Sigmoid colon (tissue), 7 donors: ENCODE measurements around the gene RBM33. TPM values are rescaled to one million over a fixed set of nuclear protein-coding genes. Genes with fewer than 3 reads are reported as not detected.

Experiments
- DNase-seq: peaks from one replicate; pipeline ENCODE4 v3.0.0-alpha.2; 2019
- H3K27ac ChIP-seq, 4 donors: fragments of 200-600 bp; sonication (generic); one replicate each; pipeline ENCODE4 v1.5.1; 2016 to 2019; ENCODE audit warnings: mild to moderate bottlenecking in 1 of 4
- H3K27me3 ChIP-seq, 3 donors: fragments of 200-600 bp; sonication (generic); one replicate each; pipeline ENCODE4 v1.5.1; 2019; ENCODE audit warnings: mild to moderate bottlenecking in 1 of 3
- H3K36me3 ChIP-seq, 4 donors: fragments of 200-600 bp; sonication (generic); one replicate each; pipeline ENCODE4 v1.5.1; 2016 to 2019
- H3K4me1 ChIP-seq, 4 donors: fragments of 200-600 bp; sonication (generic); one replicate each; pipeline ENCODE4 v1.5.1; 2017 to 2019
- H3K4me3 ChIP-seq, 4 donors: fragments of 200-600 bp; sonication (generic); one replicate each; pipeline ENCODE4 v1.5.1; 2017 to 2019; ENCODE audit warnings: mild to moderate bottlenecking in 2 of 4, moderate library complexity in 1 of 4
- H3K9me3 ChIP-seq, 4 donors: fragments of 200-600 bp in 3 of 4; sonication (generic) in 3 of 4; one replicate each; pipeline versions ENCODE4 v1.5.1 to v1.6.1; 2013 to 2019
- CTCF ChIP-seq, 4 experiments: fragments of 450-650 bp in 3 of 4; fragments of 200-600 bp in 1 of 4; IDR thresholded peaks; one replicate each; pipeline ENCODE4 v1.5.1; 2016 to 2019; ENCODE audit warnings: antibody characterized with exemption in 4 of 4, mild to moderate bottlenecking in 3 of 4, moderate library complexity in 2 of 4
- EP300 ChIP-seq, 4 donors: sonication (generic); formaldehyde crosslinking; IDR thresholded peaks; one replicate each; pipeline ENCODE4 v1.6.1; 2017; ENCODE audit warnings: antibody characterized with exemption in 4 of 4
- POLR2A ChIP-seq, 2 donors: fragments of 450-650 bp; IDR thresholded peaks; one replicate each; pipeline ENCODE4 v1.6.1; 2016; ENCODE audit warnings: antibody characterized with exemption in 2 of 2, mild to moderate bottlenecking in 2 of 2, moderate library complexity in 2 of 2
- POLR2AphosphoS5 ChIP-seq, 4 donors: sonication (generic); formaldehyde crosslinking; IDR thresholded peaks; one replicate each; pipeline ENCODE4 v1.6.1; 2017; ENCODE audit warnings: antibody characterized with exemption in 4 of 4
- WGBS, 2 donors: extraction: QIAGEN DNeasy Blood & Tissue Kit; methylation state at CpG; one replicate each; pipeline ENCODE4 v1.1.7; 2013; 5-methylcytosine and 5-hydroxymethylcytosine counted together
- intact Hi-C: fragments of 100-400 bp; cut with DNase I; formaldehyde crosslinking; loops from one replicate; pipeline ENCODE4 v1.15.1; 2023
- polyA plus RNA-seq, 3 donors: library from polyadenylated mRNA; stranded (reverse); fragments of 200-250 nt; gene quantifications; one replicate each; pipeline ENCODE4 v1.2.3, GENCODE V29; 2013
- total RNA-seq, 4 donors: library from RNA; depleted of rRNA; stranded (reverse); fragments of >200 nt; gene quantifications; one replicate each; pipeline ENCODE4 v1.1.0, GENCODE V29; 2016
- donor health status: healthy with polysubstance abuse.
- donor health status: Bipolar disorder and iron deficiency.
- donor health status: healthy.

Gene RBM33
- total and polyA plus RNA-seq, 7 donors: 3.6 to 60.4 (median 30.8) TPM

GRCh38 chr7:155731871-155732270, 87.4 kb downstream of the RBM33 start:
- H3K36me3 ChIP-seq: peaks cover 0 to 17% (median 5%) of the 10 kb centered on the region in 4 donors
- no peaks in the 10 kb centered on the region for H3K27me3 ChIP-seq
- H3K4me3 ChIP-seq: no peak overlapping the region
- 90 to 98% methylated on average over 1 of the region's 1 CpG for WGBS, 2 donors
- no peaks in the 10 kb centered on the region for H3K9me3 ChIP-seq
- no peak for DNase-seq
- H3K27ac ChIP-seq: no peak overlapping the region
- H3K4me1 ChIP-seq: peaks cover 0 to 16% (median 7%) of the 10 kb centered on the region in 4 donors
- no peak for TF ChIP-seq POLR2AphosphoS5 (IDR thresholded peaks at IDR 0.05)
- intact Hi-C loops: no loop called here

- TF ChIP-seq EP300 (IDR thresholded peaks at IDR 0.05): no peak
- no peak for TF ChIP-seq POLR2AphosphoS5 (IDR thresholded peaks at IDR 0.05)
- no peak for TF ChIP-seq CTCF (IDR thresholded peaks at IDR 0.05)
- no peak for TF ChIP-seq POLR2A (IDR thresholded peaks at IDR 0.05)
- Histone ChIP-seq H3K4me1 (peaks cover 0 to 16% (median 7%) of the 10 kb centered on the region in 4 donors), H3K36me3 (peaks cover 0 to 14% (median 5%) of the 10 kb centered on the region in 4 donors), H3K9me3 (no peaks in the 10 kb centered on the region), H3K27me3 (no peaks in the 10 kb centered on the region), H3K4me3 (no peak overlapping the region), H3K27ac (no peak overlapping the region)
- 90 to 93% methylated on average over 6 of the region's 6 CpGs for WGBS, 2 donors
- DNase-seq: no peak
- intact Hi-C loops: no loop called here
Observed at GRCh38 chr7:155732286-155732685, 87.8 kb downstream of the RBM33 start.

- Histone ChIP-seq H3K27ac (no peak overlapping the region), H3K36me3 (peaks cover 0 to 15% (median 7%) of the 10 kb centered on the region in 4 donors), H3K27me3 (no peaks in the 10 kb centered on the region), H3K4me3 (no peak overlapping the region), H3K4me1 (peaks cover 0 to 16% (median 7%) of the 10 kb centered on the region in 4 donors), H3K9me3 (no peaks in the 10 kb centered on the region)
- intact Hi-C loops: no loop called here
- no peak for DNase-seq
- no peak for TF ChIP-seq POLR2AphosphoS5 (IDR thresholded peaks at IDR 0.05)
- no peak for TF ChIP-seq EP300 (IDR thresholded peaks at IDR 0.05)
- TF ChIP-seq POLR2A (IDR thresholded peaks at IDR 0.05): no peak
- no peak for TF ChIP-seq CTCF (IDR thresholded peaks at IDR 0.05)
- WGBS, 2 donors: 79 to 86% methylated on average over 14 of the region's 14 CpGs
Observed at GRCh38 chr7:155733582-155734444, 89.4 kb downstream of the RBM33 start.

- no peak overlapping the region for H3K27ac ChIP-seq
- DNase-seq: no peak
- no peaks in the 10 kb centered on the region for H3K27me3 ChIP-seq
- H3K9me3 ChIP-seq: no peaks in the 10 kb centered on the region
- 87 to 88% methylated on average over 3 of the region's 3 CpGs for WGBS, 2 donors
- intact Hi-C loops: no loop called here
- peaks cover 0 to 12% (median 7%) of the 10 kb centered on the region in 4 donors for H3K4me1 ChIP-seq
- H3K36me3 ChIP-seq: peaks cover 0 to 21% (median 10%) of the 10 kb centered on the region in 4 donors
- TF ChIP-seq EP300 (IDR thresholded peaks at IDR 0.05): no peak
- H3K4me3 ChIP-seq: no peak overlapping the region
Observed at GRCh38 chr7:155734445-155734809, 90.0 kb downstream of the RBM33 start.

- peaks cover 0 to 33% (median 14%) of the 10 kb centered on the region in 4 donors for H3K36me3 ChIP-seq
- no peak for TF ChIP-seq POLR2A (IDR thresholded peaks at IDR 0.05)
- TF ChIP-seq CTCF (IDR thresholded peaks at IDR 0.05): no peak
- no peak for TF ChIP-seq POLR2AphosphoS5 (IDR thresholded peaks at IDR 0.05)
- DNase-seq: no peak
- no peak overlapping the region for H3K4me3 ChIP-seq
- H3K9me3 ChIP-seq: no peaks in the 10 kb centered on the region
- H3K4me1 ChIP-seq: peaks cover 0 to 5% (median 0%) of the 10 kb centered on the region in 4 donors
- intact Hi-C loops: no loop called here
- H3K27ac ChIP-seq: no peak overlapping the region
- WGBS, 2 donors: 71 to 85% methylated on average over 3 of the region's 3 CpGs
- no peaks in the 10 kb centered on the region for H3K27me3 ChIP-seq
Observed at GRCh38 chr7:155735442-155736115, 91.1 kb downstream of the RBM33 start.
